Natural killer cell (primary cell): ENCODE measurements around the gene INSIG1. TPM values are rescaled to one million over a fixed set of nuclear protein-coding genes. Genes with fewer than 3 reads are reported as not detected.

Experiments
- ATAC-seq, 3 donors: fragments of 150-1000 bp in 2 of 3; fragments of 200-7000 bp in 1 of 3; cut with Tn5 transposase; 1 replicate in 1 of 3; 2 replicates in 2 of 3; pipeline ENCODE4 v1.10.0; 2021; ENCODE audit warnings: mild to moderate bottlenecking in 2 of 3, moderate library complexity in 2 of 3
- DNase-seq, 2 donors: peaks; one replicate each; pipeline versions ENCODE4 v3.0.0 to v3.0.0-alpha.2; 2013 to 2021; ENCODE audit warnings: mixed read lengths in 1 of 2
- H3K27ac ChIP-seq: one replicate; pipeline ENCODE4 v1.5.1; 2013; ENCODE audit warnings: mild to moderate bottlenecking, low read length
- H3K27me3 ChIP-seq: one replicate; pipeline ENCODE4 v1.6.1; 2013; ENCODE audit warnings: low read length; ENCODE audit not compliant: control insufficient read depth, insufficient read depth
- H3K36me3 ChIP-seq: one replicate; pipeline ENCODE4 v1.6.1; 2013; ENCODE audit warnings: low read length; ENCODE audit not compliant: control insufficient read depth, insufficient read depth
- H3K4me1 ChIP-seq: one replicate; pipeline ENCODE4 v1.6.1; 2013; ENCODE audit warnings: low read length; ENCODE audit not compliant: control insufficient read depth, insufficient read depth
- H3K4me3 ChIP-seq: one replicate; pipeline ENCODE4 v1.5.1; 2013; ENCODE audit warnings: low read length
- H3K9me3 ChIP-seq: one replicate; pipeline ENCODE4 v1.6.1; 2013; ENCODE audit warnings: low read length; ENCODE audit not compliant: control insufficient read depth, insufficient read depth
- H3K27ac Mint-ChIP-seq, 2 donors: one replicate each; pipeline ENCODE4 v1.8.0; 2022; ENCODE audit warnings: mild to moderate bottlenecking in 2 of 2, mixed read lengths in 2 of 2, moderate library complexity in 1 of 2
- H3K27me3 Mint-ChIP-seq, 2 donors: one replicate each; pipeline ENCODE4 v1.8.0; 2022; ENCODE audit warnings: low read depth in 2 of 2, mixed read lengths in 2 of 2
- H3K36me3 Mint-ChIP-seq: one replicate; pipeline ENCODE4 v1.8.0; 2022; ENCODE audit warnings: mixed read lengths
- H3K4me1 Mint-ChIP-seq, 2 donors: one replicate each; pipeline ENCODE4 v1.8.0; 2022; ENCODE audit warnings: mixed read lengths in 2 of 2
- H3K4me3 Mint-ChIP-seq: one replicate; pipeline ENCODE4 v1.8.0; 2022; ENCODE audit warnings: mild to moderate bottlenecking, moderate library complexity, mixed read lengths
- H3K9me3 Mint-ChIP-seq, 2 donors: one replicate each; pipeline ENCODE4 v1.8.0; 2022; ENCODE audit warnings: mixed read lengths in 2 of 2
- CTCF ChIP-seq: fragments of 200-600 bp; IDR thresholded peaks from one replicate; pipeline ENCODE4 v1.8.0; 2022; ENCODE audit warnings: antibody characterized with exemption
- WGBS: methylation state at CpG from one replicate; pipeline ENCODE4 v1.1.7; 2013; ENCODE audit warnings: missing lambda C conversion rate; ENCODE audit not compliant: insufficient coverage; 5-methylcytosine and 5-hydroxymethylcytosine counted together
- intact Hi-C: fragments of 100-400 bp; cut with micrococcal nuclease; formaldehyde crosslinking; loops from one replicate; pipeline ENCODE4 v1.14.2; 2022
- total RNA-seq, 4 donors: library from RNA; stranded (reverse); fragments of 120-200 nt in 1 of 4; gene quantifications; one replicate each; pipeline versions ENCODE4 v1.2.3 to v1.2.4, GENCODE V29; 2013 to 2022

Gene INSIG1
- total RNA-seq, 3 donors from 2014 or later (not counting 1 experiment from before 2014, with no cell fraction given): 66.7 to 115 (median 84.5) TPM

GRCh38 chr7:155354371-155355048 lies 56.8 kb downstream of the INSIG1 start:
- intact Hi-C loops: no loop called here
- WGBS: 79% methylated on average over 20 of the region's 20 CpGs
- Mint-ChIP-seq H3K36me3 (no peaks in the 10 kb centered on the region), H3K4me1 (no peaks in the 10 kb centered on the region), H3K4me3 (no peak overlapping the region), H3K27ac (no peak overlapping the region), H3K9me3 (no peaks in the 10 kb centered on the region), H3K27me3 (peaks cover 5 to 8% of the 10 kb centered on the region in 2 donors)
- H3K4me1 ChIP-seq: no peaks in the 10 kb centered on the region
- H3K36me3 ChIP-seq: no peaks in the 10 kb centered on the region
- no peak overlapping the region for H3K27ac ChIP-seq
- no peak overlapping the region for H3K4me3 ChIP-seq
- DNase-seq: no peak
- no peak for ATAC-seq
- no peaks in the 10 kb centered on the region for H3K9me3 ChIP-seq
- no peaks in the 10 kb centered on the region for H3K27me3 ChIP-seq
- TF ChIP-seq CTCF: no peak

DNA sequence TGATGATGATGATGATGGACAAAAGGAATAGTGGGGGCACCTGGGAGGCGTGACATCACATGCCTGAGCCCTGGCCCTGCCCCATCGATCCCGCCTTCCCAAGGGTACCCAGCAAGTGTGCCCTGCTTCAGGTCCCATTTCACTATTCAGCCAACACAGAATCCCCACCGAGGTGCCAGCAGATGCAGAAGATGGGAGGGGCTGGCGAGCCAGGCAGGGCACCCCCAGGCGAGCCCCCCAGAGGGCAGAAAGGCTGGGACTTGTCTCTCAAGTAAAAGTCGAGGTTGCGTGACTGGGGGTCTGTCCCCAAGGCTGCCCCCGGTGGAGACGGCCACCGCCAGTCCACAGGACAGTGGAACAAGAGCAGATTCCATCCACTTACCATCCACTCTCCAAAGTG lies 57.5 kb downstream of the INSIG1 start:
- H3K27ac Mint-ChIP-seq: no peak overlapping the region

DNA sequence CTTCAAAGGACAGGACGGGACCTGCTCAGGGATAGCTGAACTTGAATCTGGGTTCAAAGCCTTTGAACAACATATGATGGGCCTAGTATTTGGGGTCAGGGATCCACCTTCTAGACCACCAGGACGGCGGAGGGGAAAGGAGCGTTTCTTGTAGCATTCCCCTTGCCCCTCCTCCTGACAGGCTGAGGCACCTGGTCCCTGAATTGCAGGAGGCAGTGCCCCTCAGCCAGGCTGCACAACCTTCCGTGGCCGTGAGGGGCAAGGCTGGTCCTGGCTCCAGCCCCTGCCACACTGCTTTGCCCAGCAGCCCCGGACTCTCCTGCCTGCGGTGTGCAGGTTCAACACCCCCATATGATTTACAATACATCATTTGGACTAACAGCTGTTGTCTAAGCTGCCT lies 58.1 kb downstream of the INSIG1 start:
- TF ChIP-seq CTCF: no peak
- Mint-ChIP-seq H3K27ac (no peak overlapping the region), H3K36me3 (no peaks in the 10 kb centered on the region), H3K4me3 (no peak overlapping the region), H3K4me1 (no peaks in the 10 kb centered on the region), H3K27me3 (peaks cover 6 to 13% of the 10 kb centered on the region in 2 donors), H3K9me3 (no peaks in the 10 kb centered on the region)
- Histone ChIP-seq H3K9me3 (no peaks in the 10 kb centered on the region), H3K36me3 (no peaks in the 10 kb centered on the region), H3K27ac (no peak overlapping the region), H3K4me3 (no peak overlapping the region), H3K4me1 (no peaks in the 10 kb centered on the region), H3K27me3 (no peaks in the 10 kb centered on the region)
- no peak for DNase-seq
- intact Hi-C loops: no loop called here
- no peak for ATAC-seq
- 91% methylated on average over 8 of the region's 8 CpGs for WGBS

More for the DNA sequence above, 57.5 kb downstream of the INSIG1 start:
- H3K9me3 ChIP-seq: no peaks in the 10 kb centered on the region
- Mint-ChIP-seq H3K4me1 (no peaks in the 10 kb centered on the region), H3K9me3 (no peaks in the 10 kb centered on the region), H3K27me3 (peaks cover 5 to 8% of the 10 kb centered on the region in 2 donors), H3K36me3 (no peaks in the 10 kb centered on the region), H3K4me3 (no peak overlapping the region)
- no peak overlapping the region for H3K4me3 ChIP-seq
- no peaks in the 10 kb centered on the region for H3K4me1 ChIP-seq
- DNase-seq (no peak), ATAC-seq (no peak)
- no peaks in the 10 kb centered on the region for H3K36me3 ChIP-seq
- no peaks in the 10 kb centered on the region for H3K27me3 ChIP-seq
- TF ChIP-seq CTCF: no peak
- H3K27ac ChIP-seq: no peak overlapping the region
- intact Hi-C loops: no loop called here
- 91% methylated on average over 11 of the region's 11 CpGs for WGBS
